ENCODE data around the gene SOX11. TPM values are rescaled to one million over a fixed set of nuclear protein-coding genes. Genes with fewer than 3 reads are reported as not detected.

The SOX11 gene
- polyA plus RNA-seq, 1 experiment = 2.8 TPM

DNA sequence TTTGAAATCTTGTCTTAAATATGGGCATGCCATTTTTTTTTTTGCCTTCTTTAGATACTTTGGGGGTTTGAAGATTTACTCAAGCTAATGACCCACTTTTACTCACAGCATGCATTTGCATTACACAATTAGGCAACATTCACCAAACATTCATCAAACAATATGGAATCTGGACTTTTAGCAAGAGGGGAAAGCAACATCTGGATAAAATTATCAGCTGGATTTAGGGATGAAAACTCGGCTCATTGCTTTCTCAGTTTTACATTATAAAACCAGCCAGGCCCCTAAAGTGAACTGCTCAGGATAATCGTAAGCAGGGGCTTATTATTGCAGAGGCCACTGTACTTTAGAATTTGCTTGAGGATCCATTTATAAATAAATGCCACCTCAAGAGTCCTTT, 44.7 kb downstream of the SOX11 start:
- H3K9me3 ChIP-seq (ENCODE audit: control insufficient read depth, insufficient read depth, low read length) = no peaks in the 10 kb centered on the region; the same call in 1 of the 2 replicates
- no peak overlapping the region for H3K4me3 ChIP-seq (ENCODE audit: low read depth, low read length)
- peaks cover 14% of the 10 kb centered on the region for H3K27me3 ChIP-seq (ENCODE audit: control insufficient read depth, insufficient read depth, low read length)
- POLR2A ChIA-PET = no interaction called here
- TF ChIP-seq, protein P1, sequence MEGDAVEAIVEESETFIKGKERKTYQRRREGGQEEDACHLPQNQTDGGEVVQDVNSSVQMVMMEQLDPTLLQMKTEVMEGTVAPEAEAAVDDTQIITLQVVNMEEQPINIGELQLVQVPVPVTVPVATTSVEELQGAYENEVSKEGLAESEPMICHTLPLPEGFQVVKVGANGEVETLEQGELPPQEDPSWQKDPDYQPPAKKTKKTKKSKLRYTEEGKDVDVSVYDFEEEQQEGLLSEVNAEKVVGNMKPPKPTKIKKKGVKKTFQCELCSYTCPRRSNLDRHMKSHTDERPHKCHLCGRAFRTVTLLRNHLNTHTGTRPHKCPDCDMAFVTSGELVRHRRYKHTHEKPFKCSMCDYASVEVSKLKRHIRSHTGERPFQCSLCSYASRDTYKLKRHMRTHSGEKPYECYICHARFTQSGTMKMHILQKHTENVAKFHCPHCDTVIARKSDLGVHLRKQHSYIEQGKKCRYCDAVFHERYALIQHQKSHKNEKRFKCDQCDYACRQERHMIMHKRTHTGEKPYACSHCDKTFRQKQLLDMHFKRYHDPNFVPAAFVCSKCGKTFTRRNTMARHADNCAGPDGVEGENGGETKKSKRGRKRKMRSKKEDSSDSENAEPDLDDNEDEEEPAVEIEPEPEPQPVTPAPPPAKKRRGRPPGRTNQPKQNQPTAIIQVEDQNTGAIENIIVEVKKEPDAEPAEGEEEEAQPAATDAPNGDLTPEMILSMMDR (IDR thresholded peaks at IDR 0.05; ENCODE audit: low read depth, low read length) = no peak
- no peak for DNase-seq (ENCODE audit: low read depth, low spot score)
- CTCF ChIA-PET = no interaction called here
- no peak overlapping the region for H3K27ac ChIP-seq (ENCODE audit: low read depth, low read length)

DNA sequence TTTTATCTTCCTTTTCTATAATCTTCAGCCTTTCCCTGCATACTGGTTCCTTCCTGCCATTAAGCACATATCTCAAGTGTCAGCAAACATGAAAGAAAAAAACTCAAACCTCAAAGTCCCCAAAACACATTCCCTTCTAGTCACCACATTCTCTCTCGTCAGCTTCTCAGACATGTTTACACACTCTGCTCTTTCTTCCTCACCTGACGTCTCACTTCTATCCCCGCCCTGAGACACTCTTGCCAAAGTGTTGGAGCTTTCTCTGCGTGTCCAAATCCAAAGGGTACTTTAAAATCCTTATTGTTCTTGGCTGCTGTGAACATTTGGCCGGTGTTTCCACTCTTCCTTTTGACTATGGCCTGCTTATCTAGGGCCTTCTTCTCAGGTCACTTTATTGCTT, 47.9 kb downstream of the SOX11 start:
- DNase-seq (ENCODE audit: low read depth, low spot score) = no peak
- Histone ChIP-seq H3K9me3 (ENCODE audit: control insufficient read depth, insufficient read depth, low read length) (no peaks in the 10 kb centered on the region; the same call in 1 of the 2 replicates), H3K27me3 (ENCODE audit: control insufficient read depth, insufficient read depth, low read length) (peaks cover 14% of the 10 kb centered on the region), H3K27ac (ENCODE audit: low read depth, low read length) (no peak overlapping the region), H3K4me3 (ENCODE audit: low read depth, low read length) (no peak overlapping the region)
- CTCF ChIA-PET = no interaction called here
- POLR2A ChIA-PET = no interaction called here
- TF ChIP-seq, protein P1 (IDR thresholded peaks at IDR 0.05; ENCODE audit: low read depth, low read length) = no peak

DNA sequence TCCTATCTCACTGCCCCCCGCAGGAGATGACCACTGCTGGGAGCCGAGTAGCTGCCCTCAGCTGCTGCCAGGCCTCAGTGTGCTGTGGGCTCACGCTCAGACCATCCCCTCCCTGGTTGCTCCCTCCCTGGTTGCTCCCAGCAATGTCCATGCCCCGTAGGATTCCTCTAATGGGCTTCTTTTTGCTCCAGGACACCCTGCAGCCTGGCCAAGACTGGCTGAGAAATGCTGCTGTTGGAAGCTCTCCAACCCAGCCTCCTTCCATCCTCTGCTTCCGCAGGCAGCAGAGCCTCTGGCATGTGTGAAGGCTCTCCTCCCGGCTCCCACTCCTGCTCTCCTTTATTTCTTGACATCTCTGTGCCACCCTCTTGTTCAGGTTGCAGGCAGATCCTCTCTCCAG, 48.6 kb downstream of the SOX11 start:
- no peaks in the 10 kb centered on the region for H3K9me3 ChIP-seq (ENCODE audit: control insufficient read depth, insufficient read depth, low read length)
- no peak overlapping the region for H3K27ac ChIP-seq (ENCODE audit: low read depth, low read length)
- H3K4me3 ChIP-seq (ENCODE audit: low read depth, low read length) = no peak overlapping the region
- H3K27me3 ChIP-seq (ENCODE audit: control insufficient read depth, insufficient read depth, low read length) = peaks cover 14% of the 10 kb centered on the region
- TF ChIP-seq, protein P1 (IDR thresholded peaks at IDR 0.05; ENCODE audit: low read depth, low read length) = no peak
- DNase-seq (ENCODE audit: low read depth, low spot score) = no peak
- CTCF ChIA-PET = no interaction called here
- POLR2A ChIA-PET = no interaction called here

DNA sequence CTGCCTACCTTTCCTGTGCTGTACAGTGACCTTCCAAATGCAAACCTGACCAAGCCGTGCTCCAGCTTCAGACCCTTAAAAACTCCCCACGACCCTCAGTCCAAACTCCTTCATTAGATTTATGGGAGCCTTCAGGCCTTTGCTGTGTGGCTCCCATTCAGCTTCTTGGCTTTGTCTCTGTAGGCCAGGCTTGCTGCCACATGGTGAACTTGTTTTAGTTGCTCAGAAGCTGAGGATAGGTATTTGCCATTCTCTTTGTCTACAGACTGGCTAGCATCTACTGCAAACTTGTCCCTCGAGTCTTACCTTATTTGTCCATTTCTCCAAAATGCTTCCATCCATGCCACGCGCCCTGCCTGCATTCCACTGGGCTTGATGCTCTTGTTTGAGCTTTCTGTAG, 49.1 kb downstream of the SOX11 start:
- no peak for DNase-seq (ENCODE audit: low read depth, low spot score)
- CTCF ChIA-PET = no interaction called here
- peaks cover 14% of the 10 kb centered on the region for H3K27me3 ChIP-seq (ENCODE audit: control insufficient read depth, insufficient read depth, low read length)
- H3K27ac ChIP-seq (ENCODE audit: low read depth, low read length) = no peak overlapping the region
- TF ChIP-seq, protein P1 (IDR thresholded peaks at IDR 0.05; ENCODE audit: low read depth, low read length) = no peak
- POLR2A ChIA-PET = no interaction called here
- no peaks in the 10 kb centered on the region for H3K9me3 ChIP-seq (ENCODE audit: control insufficient read depth, insufficient read depth, low read length)
- no peak overlapping the region for H3K4me3 ChIP-seq (ENCODE audit: low read depth, low read length)

DNA sequence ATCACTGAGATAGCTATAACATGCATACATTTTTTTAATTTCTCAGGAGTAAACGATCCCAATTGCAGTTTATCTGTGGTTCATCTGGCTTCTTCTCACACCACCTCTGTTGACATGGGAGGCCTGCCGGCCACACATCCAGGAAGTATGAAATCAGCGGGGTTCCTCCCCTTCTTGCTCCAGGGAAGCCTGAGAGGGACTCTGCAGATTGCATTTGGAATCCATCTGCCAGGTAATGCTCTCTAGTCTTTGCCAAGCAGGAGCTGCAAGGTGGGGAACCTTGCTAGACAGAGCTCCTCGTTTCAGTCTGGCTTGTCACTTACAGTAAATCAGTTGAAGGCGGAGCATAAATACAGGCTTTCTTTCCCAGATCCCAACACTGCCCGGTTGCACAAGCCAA, 49.9 kb downstream of the SOX11 start:
- CTCF ChIA-PET = no interaction called here
- Histone ChIP-seq H3K27ac (ENCODE audit: low read depth, low read length) (no peak overlapping the region), H3K4me3 (ENCODE audit: low read depth, low read length) (no peak overlapping the region), H3K9me3 (ENCODE audit: control insufficient read depth, insufficient read depth, low read length) (no peaks in the 10 kb centered on the region), H3K27me3 (ENCODE audit: control insufficient read depth, insufficient read depth, low read length) (peaks cover 20% of the 10 kb centered on the region)
- no peak for DNase-seq (ENCODE audit: low read depth, low spot score)
- POLR2A ChIA-PET = no interaction called here
- TF ChIP-seq, protein P1 (IDR thresholded peaks at IDR 0.05; ENCODE audit: low read depth, low read length) = no peak
